Dermis microvascular lymphatic vessel endothelial cell (primary cell): Measurements from ENCODE around the gene CCL2. TPM values are rescaled to one million over a fixed set of nuclear protein-coding genes. Genes with fewer than 3 reads are reported as not detected.

Source experiments
- DNase-seq, 2 donors: peaks; one replicate each; pipeline versions ENCODE4 v3.0.0 to v3.0.0-alpha.2; 2010; ENCODE audit warnings: low read depth in 2 of 2
- total RNA-seq: library from RNA; depleted of rRNA; stranded (reverse); fragments of >200 nt; gene quantifications from 2 replicates; pipeline ENCODE4 v1.2.1, GENCODE V29; 2014

Gene CCL2
- total RNA-seq, 1 donor from 2014 or later: 67.7 TPM

GRCh38 chr17:34237458-34237857 lies 17.6 kb upstream of the CCL2 start:
- no peak for DNase-seq

- DNase-seq: peak in 1 of 2 donors; percentile 81
These were observed 14.0 kb upstream of the CCL2 start for GRCh38 chr17:34241062-34241461.

- DNase-seq: peak in 1 of 2 donors; percentile 48
These were observed 12.3 kb upstream of the CCL2 start for GRCh38 chr17:34242587-34243363.

GRCh38 chr17:34243364-34244320 lies 11.4 kb upstream of the CCL2 start:
- no peak for DNase-seq

- DNase-seq: no peak
These were observed 9.7 kb upstream of the CCL2 start for GRCh38 chr17:34245351-34245905.

- no peak for DNase-seq
These were observed 8.6 kb upstream of the CCL2 start for GRCh38 chr17:34246446-34246845.

GRCh38 chr17:34246881-34247280 lies 8.2 kb upstream of the CCL2 start:
- no peak for DNase-seq

- DNase-seq: peak; percentile 50 to 88
These were observed 6.5 kb upstream of the CCL2 start for GRCh38 chr17:34248511-34249024.

GRCh38 chr17:34249061-34249460 lies 6.0 kb upstream of the CCL2 start:
- no peak for DNase-seq

GRCh38 chr17:34249478-34249877 lies 5.6 kb upstream of the CCL2 start:
- DNase-seq: no peak

GRCh38 chr17:34251186-34251585 lies 3.9 kb upstream of the CCL2 start:
- DNase-seq: no peak

GRCh38 chr17:34252095-34252443 lies 3.0 kb upstream of the CCL2 start:
- DNase-seq: no peak

- DNase-seq: peak; percentile 78 to 97
These were observed 2.5 kb upstream of the CCL2 start for GRCh38 chr17:34252444-34253138.

- no peak for DNase-seq
These were observed 2.0 kb upstream of the CCL2 start for GRCh38 chr17:34253139-34253525.

- peak in 1 of 2 donors; percentile 53 for DNase-seq
These were observed 939 bp upstream of the CCL2 start for GRCh38 chr17:34254146-34254545.

- no peak for DNase-seq
These were observed 272 bp downstream of the CCL2 start for GRCh38 chr17:34255381-34255732.

- no peak for DNase-seq
These were observed 756 bp downstream of the CCL2 start for GRCh38 chr17:34255841-34256240.

GRCh38 chr17:34257299-34257985 lies 2.4 kb downstream of the CCL2 start:
- peak in 1 of 2 donors; percentile 51 for DNase-seq

- no peak for DNase-seq
These were observed 2.9 kb downstream of the CCL2 start for GRCh38 chr17:34257986-34258326.

GRCh38 chr17:34259146-34259545 lies 4.1 kb downstream of the CCL2 start:
- DNase-seq: peak in 1 of 2 donors; percentile 71

- DNase-seq: no peak
These were observed 5.8 kb downstream of the CCL2 start for GRCh38 chr17:34260861-34261260.
